Activated CD4-positive, alpha-beta T cell treated with anti-CD3 and anti-CD28 coated beads, Interleukin-10, Interleukin-2, amounts not matched to agents 100 ng/mL and 50 ng/mL, durations not matched to agents 16 hours and 8 hours (primary cell): ENCODE data around the gene SAMSN1.

Source experiments
- DNase-seq: peaks from one replicate; pipeline ENCODE4 v3.0.0-alpha.2; 2020

SAMSN1 gene

GRCh38 chr21:14545906-14546480 is at the start of gene SAMSN1:
SAMSN1 (minus strand) TSS chr21:14546315; CDS start chr21:14546261, 54 bp downstream.
- DNase-seq: peak; percentile 92

- no peak for DNase-seq
Observed at GRCh38 chr21:14595449-14595848, 49.3 kb upstream of the SAMSN1 start.

DNA sequence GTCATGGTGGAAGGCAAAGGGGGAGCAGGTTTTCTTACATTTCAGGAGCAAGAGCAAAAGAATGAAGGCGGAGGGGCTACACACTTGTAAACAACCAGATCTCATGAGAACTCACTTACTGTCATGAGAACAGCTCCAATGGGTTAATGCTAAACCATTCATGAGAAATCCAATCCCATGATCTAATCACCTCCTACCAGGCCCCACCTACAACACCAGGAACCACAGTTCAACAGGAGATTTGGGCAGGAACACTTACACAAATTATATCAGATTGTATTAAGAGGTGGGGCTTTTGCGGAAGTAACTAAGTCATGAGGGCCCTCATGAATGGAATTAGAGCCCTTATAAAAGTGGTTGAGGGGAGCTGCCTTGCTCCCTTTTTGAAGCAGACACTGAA is 48.9 kb upstream of the SAMSN1 start:
- no peak for DNase-seq

GRCh38 chr21:14593230-14593629 is 47.1 kb upstream of the SAMSN1 start:
- no peak for DNase-seq

DNA sequence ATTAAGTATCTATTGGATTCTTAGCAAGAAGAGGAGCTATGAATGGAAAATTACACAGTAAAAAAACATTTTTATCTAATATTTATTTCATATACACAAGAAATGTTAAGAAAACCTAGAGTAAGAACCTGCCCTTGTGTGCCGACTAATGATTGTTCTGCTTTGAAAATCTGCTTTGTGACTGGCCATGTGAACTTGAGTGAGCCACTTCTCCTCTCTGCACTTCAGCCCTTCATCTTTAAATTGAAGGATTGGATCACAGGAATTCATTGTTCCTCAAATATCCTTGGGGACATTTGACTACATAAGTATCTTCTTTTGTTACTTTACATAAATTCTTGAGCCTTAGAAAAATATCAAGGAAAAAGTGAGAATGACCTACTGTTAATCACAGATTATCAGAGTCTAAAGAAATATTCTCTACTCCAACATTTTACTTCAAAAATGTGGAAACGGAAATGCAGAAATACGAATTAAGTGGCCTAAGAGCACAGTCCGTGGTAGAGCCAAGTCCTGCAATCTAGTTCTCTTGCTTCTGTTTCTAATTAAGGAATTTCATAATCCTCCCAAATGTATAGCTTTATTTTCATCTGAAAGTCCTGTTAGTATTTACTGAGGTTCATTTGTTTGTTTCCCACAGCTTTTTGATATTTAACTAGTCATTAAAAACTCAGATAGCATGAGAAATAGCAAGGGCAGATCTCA is 46.3 kb upstream of the SAMSN1 start:
- DNase-seq: no peak

DNA sequence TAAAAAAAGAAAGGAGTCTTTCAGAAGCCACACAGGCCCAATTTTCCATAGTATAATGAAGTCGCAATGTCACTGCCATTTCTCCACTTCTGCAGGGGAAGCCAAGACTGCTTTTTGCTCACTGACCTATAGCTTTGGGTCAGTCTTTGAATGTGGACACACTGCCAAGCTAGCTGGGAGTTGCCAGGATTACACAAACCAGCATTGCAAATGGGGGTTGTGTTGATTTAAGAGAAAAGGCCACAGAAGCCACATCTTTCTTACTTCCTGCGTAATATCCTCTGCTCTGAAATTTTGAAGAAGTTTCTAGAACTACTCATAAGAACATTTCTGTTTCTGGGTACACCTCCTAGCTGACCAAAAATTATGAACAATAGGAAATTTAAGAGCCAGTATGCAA is 45.8 kb upstream of the SAMSN1 start:
- peak; percentile 60 for DNase-seq

DNA sequence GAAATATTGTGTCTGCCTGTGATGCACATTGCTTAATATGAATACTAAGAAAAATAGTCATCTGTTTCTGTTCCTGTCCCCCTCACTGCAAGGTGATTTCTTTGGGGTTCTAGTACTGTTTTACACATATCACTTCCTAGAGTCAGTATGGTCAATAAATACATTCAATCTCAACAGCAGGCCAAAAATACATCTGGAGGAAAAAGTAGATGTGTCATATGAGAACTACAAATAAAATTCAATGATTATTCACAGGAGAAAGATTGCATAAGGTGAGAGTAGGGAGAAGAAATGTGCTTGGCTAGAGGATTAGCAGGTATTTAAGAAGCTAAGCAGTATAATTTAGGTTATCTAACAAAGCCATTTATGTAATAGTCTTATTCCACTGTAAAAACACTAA is 45.3 kb upstream of the SAMSN1 start:
- DNase-seq: peak; percentile 63

DNA sequence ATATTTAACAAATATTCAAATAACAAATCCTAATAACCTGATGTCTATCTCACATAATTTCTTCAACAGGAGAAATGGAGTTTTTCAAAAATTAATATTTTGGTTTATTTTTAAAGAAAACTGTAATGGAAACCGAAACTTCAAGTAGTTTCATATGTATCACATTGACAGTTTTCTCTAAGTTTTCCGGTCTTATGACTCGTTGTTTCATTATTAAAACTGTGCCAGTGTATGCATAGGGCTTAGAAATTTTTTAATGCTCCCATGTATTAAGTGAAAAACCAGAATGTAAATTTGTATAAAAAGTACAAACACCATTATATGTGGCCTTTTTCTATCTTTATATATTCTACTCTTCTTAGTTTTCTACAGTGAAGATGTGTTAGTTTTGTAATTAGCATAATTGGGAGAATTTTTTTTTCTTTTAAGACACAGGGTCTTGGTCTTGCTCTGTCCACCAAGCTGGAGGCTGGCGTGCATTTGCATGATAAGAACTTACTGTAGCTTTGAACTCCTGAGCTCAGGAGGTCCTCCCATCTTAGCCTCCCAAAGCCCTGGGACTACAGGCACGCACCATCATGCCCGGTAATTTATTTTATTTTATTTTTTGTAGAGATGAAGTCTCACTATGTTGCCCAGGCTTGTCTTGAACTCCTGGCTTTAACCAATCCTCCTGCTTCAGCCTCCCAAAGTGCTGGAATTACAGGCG is 43.9 kb upstream of the SAMSN1 start:
- peak; percentile 71 for DNase-seq

- DNase-seq: no peak
Observed at GRCh38 chr21:14587266-14587665, 41.2 kb upstream of the SAMSN1 start.

DNA sequence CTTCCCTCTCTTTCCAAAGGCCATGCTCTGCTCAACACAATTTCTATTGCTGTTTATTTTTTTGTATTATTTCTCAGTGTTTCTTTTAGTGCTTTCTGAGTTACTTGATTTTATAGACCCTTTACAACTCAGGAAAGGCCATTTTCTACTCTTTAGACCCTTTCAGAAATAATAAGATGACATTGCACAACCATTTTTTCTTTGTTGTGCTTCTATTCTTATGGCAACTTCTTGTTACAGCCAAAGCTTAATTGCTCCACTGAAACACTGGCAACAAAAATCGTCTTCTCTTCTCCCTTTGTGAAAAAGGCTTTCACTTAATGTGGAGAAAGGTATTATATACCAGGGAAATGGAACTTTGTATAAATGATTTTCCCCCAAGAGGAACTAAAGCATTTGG is 39.0 kb upstream of the SAMSN1 start:
- DNase-seq: no peak

DNA sequence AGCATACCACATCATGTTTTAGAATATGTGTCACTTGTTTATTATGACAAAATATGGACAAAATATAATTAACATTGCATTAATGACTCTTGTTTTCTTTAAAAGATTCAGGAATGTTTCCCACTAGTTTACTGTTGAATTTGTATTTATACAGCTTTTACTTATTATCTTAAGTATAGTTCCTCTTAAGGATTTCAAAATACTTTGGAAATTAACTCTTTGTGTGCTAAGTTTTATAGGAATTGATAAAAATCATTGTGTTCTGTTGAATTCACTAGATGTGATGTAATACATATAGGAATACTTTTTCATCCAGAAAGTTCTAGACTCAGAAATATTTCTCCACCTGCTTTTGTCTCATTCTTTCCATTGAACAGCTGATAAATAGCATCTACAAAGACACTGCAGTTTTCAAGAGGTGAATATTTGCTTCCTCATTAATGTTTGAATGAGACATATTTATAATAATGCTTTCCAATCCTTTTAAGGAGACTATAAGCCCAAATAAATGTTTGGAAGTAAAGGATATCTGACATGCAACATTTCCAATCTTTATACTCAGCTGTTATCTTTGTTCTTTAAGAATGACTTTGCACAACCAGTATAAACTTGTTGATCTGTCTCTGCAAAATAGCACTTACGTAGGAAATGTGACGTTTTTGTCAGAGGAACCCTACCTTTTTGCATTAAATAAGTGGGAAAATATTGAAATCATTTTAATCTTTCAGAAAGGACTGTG is 38.4 kb upstream of the SAMSN1 start:
- no peak for DNase-seq

DNA sequence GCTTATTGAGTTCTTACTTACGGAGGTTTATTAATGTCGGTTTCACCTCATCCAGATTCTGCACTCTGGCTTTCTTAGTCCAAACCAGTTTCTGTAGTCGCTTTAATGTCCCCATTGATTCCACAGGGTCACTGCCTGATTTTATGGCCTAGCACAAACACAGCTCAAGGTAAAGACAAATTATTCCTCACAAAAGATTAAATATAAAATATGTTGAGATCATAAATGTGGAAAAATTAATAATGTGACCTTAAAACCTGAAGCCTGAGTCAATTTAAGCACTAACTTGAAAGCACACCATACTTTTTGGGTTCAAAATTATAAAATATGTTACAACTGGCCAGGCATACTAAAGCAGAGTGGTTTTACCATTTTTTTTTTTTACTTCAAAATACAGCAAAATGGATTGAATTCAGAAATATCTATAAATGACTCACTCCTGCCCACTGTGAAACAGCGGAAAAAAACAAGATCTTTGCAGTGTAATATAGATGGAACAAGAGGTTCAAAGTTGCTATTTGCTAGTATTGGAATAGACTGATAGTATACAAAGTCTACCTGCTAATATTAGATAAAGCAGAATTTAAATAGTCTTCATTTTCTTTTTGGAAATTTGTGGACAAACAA is 37.6 kb upstream of the SAMSN1 start:
- peak; percentile 57 for DNase-seq

- DNase-seq: no peak
Observed at GRCh38 chr21:14582934-14583628, 37.0 kb upstream of the SAMSN1 start.

- DNase-seq: peak; percentile 84
Observed at GRCh38 chr21:14581902-14582457, 35.9 kb upstream of the SAMSN1 start.

- DNase-seq: no peak
Observed at GRCh38 chr21:14573244-14573643, 27.1 kb upstream of the SAMSN1 start.

- peak; percentile 28 for DNase-seq
Observed at GRCh38 chr21:14572204-14572780, 26.2 kb upstream of the SAMSN1 start.

GRCh38 chr21:14569868-14570267 is 23.8 kb upstream of the SAMSN1 start:
- DNase-seq: no peak

DNA sequence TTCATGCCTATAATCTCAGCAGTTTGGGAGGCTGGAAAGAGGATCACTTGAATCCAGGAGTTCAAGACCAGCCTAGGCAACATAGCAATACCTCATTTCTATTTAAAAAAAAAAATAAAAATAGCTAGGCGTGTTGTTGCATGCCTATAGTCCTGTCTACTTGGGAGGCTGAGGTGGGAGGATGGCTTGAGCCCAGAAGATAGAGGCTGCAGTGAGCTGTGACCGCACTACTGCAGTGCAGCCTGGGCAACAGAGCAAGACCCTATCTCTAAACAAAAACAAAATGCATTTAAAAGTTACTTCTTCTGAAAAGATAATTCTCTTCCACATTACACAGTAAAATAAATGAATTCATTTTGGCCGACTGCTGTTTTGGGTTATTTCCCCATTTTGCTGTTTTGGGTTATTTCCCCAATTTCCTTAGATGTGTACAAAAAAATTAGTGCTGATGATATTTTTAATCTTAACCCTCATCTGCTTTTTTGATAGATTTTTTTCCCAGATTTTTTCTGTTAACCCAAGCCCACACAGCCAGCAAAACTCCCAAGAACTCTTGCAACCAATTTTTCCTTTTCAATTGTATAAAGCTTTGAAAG is 23.0 kb upstream of the SAMSN1 start:
- DNase-seq: no peak

DNA sequence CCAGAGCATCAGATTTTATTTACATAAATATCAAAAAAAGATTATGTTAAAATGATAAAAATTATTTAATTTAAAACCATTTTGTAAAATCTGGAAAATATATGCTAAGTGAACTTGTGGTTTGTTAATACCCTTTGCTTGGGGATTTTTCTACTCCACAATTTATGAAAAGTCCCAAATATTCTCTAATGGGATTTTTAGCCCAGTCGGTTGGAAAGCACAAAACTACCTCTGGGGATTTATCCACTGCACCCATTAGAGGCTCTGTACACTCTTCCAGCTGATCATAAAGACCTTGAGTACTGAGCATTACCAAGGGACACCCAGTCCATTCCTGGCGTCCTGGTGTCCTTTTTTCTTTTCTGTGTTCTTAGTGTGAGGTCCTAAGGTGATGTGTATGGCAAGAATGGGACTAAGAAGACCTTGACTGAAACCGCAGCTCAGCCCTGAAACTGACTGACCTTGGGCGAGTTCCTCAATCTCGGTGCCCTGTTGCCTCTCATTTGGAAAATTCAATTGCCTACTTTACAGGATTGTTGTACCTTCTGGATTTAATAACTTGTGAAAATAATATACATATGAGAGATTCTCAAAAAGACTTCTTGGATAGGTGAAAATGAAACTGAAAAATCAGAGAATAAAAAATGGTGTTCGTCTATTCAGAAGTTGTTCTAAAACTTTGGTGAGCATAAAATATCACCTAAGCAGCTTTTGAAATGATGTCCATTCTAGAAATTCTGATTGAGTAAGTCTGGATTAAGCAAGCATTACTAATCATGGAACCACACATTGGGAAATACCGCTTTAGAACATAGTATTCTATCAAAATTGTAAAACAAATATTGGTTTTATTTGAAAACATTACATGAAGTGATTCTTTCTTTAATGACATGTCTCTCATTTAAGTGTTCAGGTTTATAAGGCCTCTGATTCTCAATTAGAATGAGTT is 21.5 kb upstream of the SAMSN1 start:
- DNase-seq: no peak

GRCh38 chr21:14566894-14567293 is 20.8 kb upstream of the SAMSN1 start:
- no peak for DNase-seq
